HepG2 (cell line): ENCODE results near the gene ERVMER34-1. TPM values are rescaled to one million over a fixed set of nuclear protein-coding genes. Genes with fewer than 3 reads are reported as not detected.

Experiments
- ADNP ChIP-seq: sonication (generic); formaldehyde crosslinking; IDR thresholded peaks from 2 replicates; pipeline ENCODE4 v1.4.0; 2020; ENCODE audit warnings: missing genetic modification reagents
- ATF7-NPFF ChIP-seq: sonication (generic); formaldehyde crosslinking; IDR thresholded peaks from 2 replicates; pipeline ENCODE4 v1.8.1; 2023; ENCODE audit warnings: mild to moderate bottlenecking, low read depth, missing genetic modification reagents, moderate library complexity
- BATF2 ChIP-seq: sonication (generic); formaldehyde crosslinking; IDR thresholded peaks from 2 replicates; pipeline ENCODE4 v1.8.0; 2022; ENCODE audit warnings: mild to moderate bottlenecking, missing genetic modification reagents, moderate library complexity
- CREB1 ChIP-seq, 2 experiments: fragments of 450-650 bp in 1 of 2; IDR thresholded peaks; 2 replicates each; pipeline ENCODE4 v1.6.1; 2016 to 2017; ENCODE audit warnings: control low read depth in 1 of 2, mild to moderate bottlenecking in 1 of 2, missing compliant biosample characterization in 1 of 2, missing genetic modification characterization in 1 of 2
- HMG20B ChIP-seq: conservative IDR thresholded peaks from 2 replicates; pipeline ENCODE4 v1.6.1; 2016; ENCODE audit warnings: missing genetic modification reagents, missing compliant biosample characterization
- HOXA3 ChIP-seq: sonication (generic); formaldehyde crosslinking; IDR thresholded peaks from 2 replicates; pipeline ENCODE4 v1.5.0; 2020; ENCODE audit warnings: missing genetic modification reagents
- KLF9 ChIP-seq: IDR thresholded peaks from 2 replicates; pipeline ENCODE4 v1.6.1; 2016; ENCODE audit warnings: low read depth
- NFE2L2 ChIP-seq: fragments of 150-350 bp; IDR thresholded peaks from 2 replicates; pipeline ENCODE4 v1.6.1; 2014; ENCODE audit warnings: low read length
- PAWR ChIP-seq: sonication (generic); formaldehyde crosslinking; IDR thresholded peaks from 2 replicates; pipeline ENCODE4 v1.4.0; 2020; ENCODE audit warnings: missing genetic modification reagents, mild to moderate bottlenecking, borderline replicate concordance
- SP5 ChIP-seq: IDR thresholded peaks from 2 replicates; pipeline ENCODE4 v1.6.1; 2016; ENCODE audit warnings: low read depth, borderline replicate concordance
- TBX2 ChIP-seq: sonication (generic); formaldehyde crosslinking; IDR thresholded peaks from 2 replicates; pipeline ENCODE4 v1.5.0; 2020; ENCODE audit warnings: missing genetic modification reagents, mild to moderate bottlenecking, borderline replicate concordance
- TCF7 ChIP-seq: sonication (generic); IDR thresholded peaks from 2 replicates; pipeline ENCODE4 v1.6.1; 2016; ENCODE audit warnings: antibody characterized with exemption, low read depth
- ZNF326 ChIP-seq: sonication (generic); formaldehyde crosslinking; IDR thresholded peaks from 2 replicates; pipeline ENCODE4 v1.4.0; 2020; ENCODE audit warnings: missing genetic modification reagents, borderline replicate concordance
- ZNF574 ChIP-seq: sonication (generic); formaldehyde crosslinking; IDR thresholded peaks from 2 replicates; pipeline ENCODE4 v1.4.0; 2020; ENCODE audit warnings: missing genetic modification reagents
- ZNF614 ChIP-seq: IDR thresholded peaks from 2 replicates; pipeline ENCODE4 v1.6.1; 2018; ENCODE audit warnings: missing biosample characterization, missing genetic modification reagents, inconsistent platforms, borderline replicate concordance
- ZNF629 ChIP-seq: sonication (generic); formaldehyde crosslinking; conservative IDR thresholded peaks from 2 replicates; pipeline ENCODE4 v1.5.0; 2020; ENCODE audit warnings: missing genetic modification reagents
- ZNF775 ChIP-seq: sonication (generic); formaldehyde crosslinking; IDR thresholded peaks from 2 replicates; pipeline ENCODE4 v1.4.0; 2020; ENCODE audit warnings: missing genetic modification reagents, mild to moderate bottlenecking, moderate library complexity, borderline replicate concordance
- ZNF790 ChIP-seq: sonication (generic); formaldehyde crosslinking; IDR thresholded peaks from 2 replicates; pipeline ENCODE4 v1.8.0; 2022; ENCODE audit warnings: missing genetic modification reagents, mild to moderate bottlenecking, borderline replicate concordance
- ZNF883 ChIP-seq: sonication (generic); formaldehyde crosslinking; IDR thresholded peaks from 2 replicates; pipeline ENCODE4 v1.5.1; 2020; ENCODE audit warnings: mild to moderate bottlenecking, missing genetic modification reagents; ENCODE audit errors: not compliant biosample characterization
- ZXDC ChIP-seq: sonication (generic); formaldehyde crosslinking; IDR thresholded peaks from 2 replicates; pipeline ENCODE4 v1.5.0; 2020; ENCODE audit warnings: mild to moderate bottlenecking, missing genetic modification reagents
- polyA plus RNA-seq, 8 experiments: library from polyadenylated mRNA; depleted of rRNA in 3 of 8; stranded (reverse) in 7 of 8; unstranded in 1 of 8; fragments of >200 nt; fragmentation: Illumina TruSeq in 4 of 8; extraction: Trizol in 4 of 8; gene quantifications; 2 replicates each; pipeline versions ENCODE4 v1.2.1 to v1.2.3, GENCODE V29; 2011 to 2016; ENCODE audit warnings: low read depth in 4 of 8, missing spikeins in 1 of 8, mixed read lengths in 1 of 8; ENCODE audit not compliant: insufficient read depth in 1 of 8
- total RNA-seq, 5 experiments: library from RNA; depleted of rRNA; stranded (reverse); fragments of >200 nt; fragmentation: Illumina TruSeq; extraction: Trizol; gene quantifications; 2 replicates each; pipeline ENCODE4 v1.2.3, GENCODE V29; 2016; ENCODE audit warnings: low read depth in 1 of 5
- TF ChIP-seq, protein P1 (sequence below): sonication (generic); formaldehyde crosslinking; conservative IDR thresholded peaks from 2 replicates; pipeline ENCODE4 v1.4.0; 2020; ENCODE audit warnings: missing genetic modification reagents

Gene ERVMER34-1
- total and polyA plus RNA-seq, 2 of the 13 experiments (the other 11 are each of a cell fraction or from before 2014, with no cell fraction given) = 0.04 to 0.35 TPM

GRCh38 chr4:52721968-52722815, 29.0 kb downstream of the ERVMER34-1 start (continued):
- TF ChIP-seq, protein P1, sequence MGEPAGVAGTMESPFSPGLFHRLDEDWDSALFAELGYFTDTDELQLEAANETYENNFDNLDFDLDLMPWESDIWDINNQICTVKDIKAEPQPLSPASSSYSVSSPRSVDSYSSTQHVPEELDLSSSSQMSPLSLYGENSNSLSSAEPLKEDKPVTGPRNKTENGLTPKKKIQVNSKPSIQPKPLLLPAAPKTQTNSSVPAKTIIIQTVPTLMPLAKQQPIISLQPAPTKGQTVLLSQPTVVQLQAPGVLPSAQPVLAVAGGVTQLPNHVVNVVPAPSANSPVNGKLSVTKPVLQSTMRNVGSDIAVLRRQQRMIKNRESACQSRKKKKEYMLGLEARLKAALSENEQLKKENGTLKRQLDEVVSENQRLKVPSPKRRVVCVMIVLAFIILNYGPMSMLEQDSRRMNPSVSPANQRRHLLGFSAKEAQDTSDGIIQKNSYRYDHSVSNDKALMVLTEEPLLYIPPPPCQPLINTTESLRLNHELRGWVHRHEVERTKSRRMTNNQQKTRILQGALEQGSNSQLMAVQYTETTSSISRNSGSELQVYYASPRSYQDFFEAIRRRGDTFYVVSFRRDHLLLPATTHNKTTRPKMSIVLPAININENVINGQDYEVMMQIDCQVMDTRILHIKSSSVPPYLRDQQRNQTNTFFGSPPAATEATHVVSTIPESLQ (CRISPR knock-in tag) = no peak
- TF ChIP-seq HOXA3 (CRISPR knock-in tag) (no peak), ZNF614 (CRISPR knock-in tag) (no peak), ZNF883 (CRISPR knock-in tag) (no peak), ZNF775 (CRISPR knock-in tag) (no peak), ZNF790 (CRISPR knock-in tag) (no peak), ATF7-NPFF (CRISPR knock-in tag) (no peak; the same call in 1 of the 2 replicates), ZNF629 (CRISPR knock-in tag) (no peak), SP5 (no peak), KLF9 (CRISPR knock-in tag) (no peak), ZNF574 (CRISPR knock-in tag) (0 out of 2 replicates have a peak, but pooled peaks have one; percentile 10), ZNF326 (CRISPR knock-in tag) (no peak), TBX2 (CRISPR knock-in tag) (no peak), TCF7 (no peak), CREB1 (IDR thresholded peaks at IDR 0.05) (no peak), CREB1 (CRISPR knock-in tag; IDR thresholded peaks at IDR 0.05) (peak; percentile 16; the same call in 1 of the 2 replicates), HMG20B (CRISPR knock-in tag) (no peak), ADNP (CRISPR knock-in tag) (no peak), NFE2L2 (no peak), ZXDC (no peak), PAWR (no peak), BATF2 (no peak)
